Naive thymus-derived CD4-positive, alpha-beta T cell (primary cell): ENCODE data around the gene HPSE. TPM values are rescaled to one million over a fixed set of nuclear protein-coding genes. Genes with fewer than 3 reads are reported as not detected.
A peak's percentile ranks its signal among the peaks of the same experiment; 100 is the strongest.
"Not testable (repeated sequence)": the region's sequence is repeated elsewhere in the genome, so short reads cannot be mapped to it uniquely, and the experiment has no call there.

Experiments
- ATAC-seq: fragments of 150-1000 bp; cut with Tn5 transposase; 2 replicates; pipeline ENCODE4 v1.10.0; 2021; ENCODE audit warnings: mild to moderate bottlenecking, moderate library complexity
- CTCF ChIA-PET: fragments of 350-600 bp; sonication (Branson Sonifier 250); formaldehyde crosslinking; loops from one replicate; lab custom pipeline; 2021; ENCODE audit warnings: antibody characterized with exemption; lab: Charles Lee
- POLR2A ChIA-PET: fragments of 350-600 bp; sonication (Branson Sonifier 250); formaldehyde crosslinking; loops from one replicate; lab custom pipeline; 2021; ENCODE audit warnings: antibody characterized with exemption, inconsistent platforms; lab: Charles Lee
- DNase-seq, 9 donors: peaks; one replicate each; pipeline versions ENCODE4 v3.0.0 to v3.0.0-alpha.2; 2020 to 2022; ENCODE audit warnings: mixed read lengths in 1 of 9
- H3K27ac ChIP-seq: one replicate; pipeline ENCODE4 v1.7.0; 2013; ENCODE audit warnings: mild to moderate bottlenecking, low read depth, low read length, moderate library complexity
- H3K27me3 ChIP-seq, 2 donors: one replicate each; pipeline ENCODE4 v1.7.0; 2013; ENCODE audit warnings: low read length in 2 of 2, mild to moderate bottlenecking in 2 of 2, moderate library complexity in 2 of 2; ENCODE audit not compliant: control insufficient read depth in 2 of 2, insufficient read depth in 2 of 2
- H3K36me3 ChIP-seq, 3 experiments: 1 replicate in 2 of 3; 2 replicates in 1 of 3; pipeline ENCODE4 v1.7.0; 2013; ENCODE audit warnings: low read length in 3 of 3, mild to moderate bottlenecking in 3 of 3, moderate library complexity in 1 of 3; ENCODE audit not compliant: insufficient read depth in 3 of 3, control insufficient read depth in 2 of 3
- H3K4me1 ChIP-seq, 2 donors: one replicate each; pipeline ENCODE4 v1.7.0; 2013; ENCODE audit warnings: low read length in 2 of 2, mild to moderate bottlenecking in 2 of 2, moderate library complexity in 1 of 2; ENCODE audit not compliant: control insufficient read depth in 2 of 2, insufficient read depth in 2 of 2
- H3K4me3 ChIP-seq: 2 replicates; pipeline ENCODE4 v1.7.0; 2013; ENCODE audit warnings: mild to moderate bottlenecking, low read length
- H3K9me3 ChIP-seq, 3 experiments: 1 replicate in 2 of 3; 2 replicates in 1 of 3; pipeline ENCODE4 v1.7.0; 2013; ENCODE audit warnings: low read length in 3 of 3; ENCODE audit not compliant: control insufficient read depth in 2 of 3
- H3K27ac Mint-ChIP-seq, 9 donors: one replicate each; pipeline ENCODE4 v1.8.0; 2020 to 2022; ENCODE audit warnings: mixed read lengths in 9 of 9, mild to moderate bottlenecking in 8 of 9, moderate library complexity in 5 of 9, inconsistent platforms in 2 of 9
- H3K27me3 Mint-ChIP-seq, 5 donors: one replicate each; pipeline ENCODE4 v1.8.0; 2021 to 2022; ENCODE audit warnings: mixed read lengths in 5 of 5, mild to moderate bottlenecking in 1 of 5
- H3K36me3 Mint-ChIP-seq, 5 donors: one replicate each; pipeline ENCODE4 v1.8.0; 2020 to 2022; ENCODE audit warnings: mixed read lengths in 5 of 5, mild to moderate bottlenecking in 3 of 5, inconsistent platforms in 1 of 5
- H3K4me1 Mint-ChIP-seq, 7 donors: one replicate each; pipeline ENCODE4 v1.8.0; 2020 to 2022; ENCODE audit warnings: mixed read lengths in 7 of 7, mild to moderate bottlenecking in 3 of 7, inconsistent platforms in 1 of 7
- H3K4me3 Mint-ChIP-seq, 10 donors: one replicate each; pipeline ENCODE4 v1.8.0; 2020 to 2022; ENCODE audit warnings: mild to moderate bottlenecking in 10 of 10, mixed read lengths in 10 of 10, moderate library complexity in 6 of 10, inconsistent platforms in 2 of 10
- H3K9me3 Mint-ChIP-seq, 11 donors: one replicate each; pipeline ENCODE4 v1.8.0; 2020 to 2022; ENCODE audit warnings: mixed read lengths in 11 of 11, mild to moderate bottlenecking in 4 of 11, inconsistent platforms in 1 of 11, moderate library complexity in 1 of 11
- intact Hi-C, 2 donors: fragments of 100-400 bp; cut with micrococcal nuclease; formaldehyde crosslinking; loops; one replicate each; pipeline ENCODE4 v1.15.1; 2023
- polyA plus RNA-seq, 2 donors: library from polyadenylated mRNA; unstranded; fragments of 300-500 nt; fragmentation: Illumina TruSeq; gene quantifications; one replicate each; pipeline ENCODE4 v1.2.3, GENCODE V29; 2021
- total RNA-seq, 6 experiments: library from RNA in 5 of 6; stranded (reverse) in 5 of 6; gene quantifications; 1 replicate in 5 of 6; 2 replicates in 1 of 6; pipeline ENCODE4 v1.2.3 and lab custom pipeline; 2021 to 2026

HPSE gene
- total and polyA plus RNA-seq, 7 experiments from 2014 or later: 3.8 to 16.2 (median 6.3) TPM

DNA sequence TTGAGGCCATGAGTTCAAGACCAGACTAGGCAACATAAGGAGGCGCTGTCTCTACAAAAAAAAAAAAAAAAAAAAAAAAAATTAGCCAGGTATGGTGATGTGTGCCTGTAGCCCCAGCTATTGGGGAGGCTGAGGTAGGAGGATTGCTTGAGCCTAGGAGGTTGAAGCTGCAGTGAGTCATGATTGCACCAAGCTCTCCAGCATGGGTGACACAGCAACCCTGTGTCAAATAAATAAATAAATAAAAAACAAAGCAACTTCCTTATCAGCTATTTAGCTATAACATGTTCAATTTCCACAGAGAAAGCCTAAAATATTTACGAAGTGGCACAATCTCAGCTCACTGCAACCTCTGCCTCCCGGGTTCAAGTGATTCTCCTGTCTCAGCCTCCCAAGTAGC lies 60.7 kb downstream of the HPSE start:
- not testable (repeated sequence) for DNase-seq

DNA sequence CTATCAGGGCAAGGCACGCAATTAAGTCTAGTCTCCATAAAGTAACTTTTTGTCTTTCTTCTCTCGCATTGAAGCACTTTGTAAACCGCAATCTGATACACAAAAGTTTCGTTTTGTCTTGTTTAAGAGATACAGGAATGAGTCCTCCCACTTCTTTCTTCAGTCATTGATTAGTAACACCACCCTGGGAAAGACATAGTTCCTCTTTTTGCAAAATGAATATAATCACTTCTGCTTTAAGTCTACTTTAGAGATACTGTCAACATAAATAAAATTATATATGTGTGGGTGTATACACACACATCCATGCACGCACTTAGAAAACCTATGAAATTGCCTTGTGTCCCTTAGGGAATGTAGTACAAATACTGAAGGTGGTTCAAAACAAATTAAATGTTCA lies 61.7 kb downstream of the HPSE start:
- DNase-seq: no peak
- no peak overlapping the region for H3K4me3 ChIP-seq
- peaks cover 0 to 15% (median 5%) of the 10 kb centered on the region in 7 donors for H3K4me1 Mint-ChIP-seq
- H3K36me3 Mint-ChIP-seq: peaks cover 0 to 55% (median 21%) of the 10 kb centered on the region in 5 donors
- no peak overlapping the region for H3K27ac ChIP-seq
- peaks cover 0 to 6% of the 10 kb centered on the region in 2 donors for H3K4me1 ChIP-seq
- peaks cover 0 to 27% (median 0%) of the 10 kb centered on the region in 3 experiments for H3K36me3 ChIP-seq
- no peak overlapping the region for H3K27ac Mint-ChIP-seq
- POLR2A ChIA-PET: interaction anchor here (0.6 kb wide), 1 partner anchor 20 kb away, joined by 3 read pairs; no protein-coding TSS in a partner anchor
- H3K27me3 Mint-ChIP-seq: no peaks in the 10 kb centered on the region
- CTCF ChIA-PET: interaction anchor here (1.2 to 1.4 kb wide), 3 partner anchors 8 to 160 kb away, joined by 4 to 6 read pairs (median 5); no protein-coding TSS in a partner anchor
- no peaks in the 10 kb centered on the region for H3K9me3 ChIP-seq
- H3K27me3 ChIP-seq: no peaks in the 10 kb centered on the region
- H3K9me3 Mint-ChIP-seq: no peaks in the 10 kb centered on the region
- H3K4me3 Mint-ChIP-seq: no peak overlapping the region
- ATAC-seq: no peak
- intact Hi-C loops: no loop called here

More for the DNA sequence above, 60.7 kb downstream of the HPSE start:
- H3K9me3 ChIP-seq, H3K9me3 Mint-ChIP-seq, H3K27me3 ChIP-seq, H3K4me1 ChIP-seq, H3K27ac ChIP-seq, H3K27ac Mint-ChIP-seq, ATAC-seq, H3K4me3 Mint-ChIP-seq, H3K27me3 Mint-ChIP-seq, intact Hi-C loops, H3K4me3 ChIP-seq: not testable (repeated sequence)
- H3K36me3 ChIP-seq: peaks cover 0 to 26% (median 0%) of the 10 kb centered on the region in 3 experiments
- Mint-ChIP-seq H3K4me1 (peaks cover 0 to 11% (median 5%) of the 10 kb centered on the region in 7 donors), H3K36me3 (peaks cover 4 to 56% (median 25%) of the 10 kb centered on the region in 5 donors)
- ChIA-PET POLR2A (interaction anchor here (0.6 kb wide), 1 partner anchor 164 kb away, joined by 3 read pairs; no protein-coding TSS in a partner anchor), CTCF (interaction anchor here (1.2 to 1.4 kb wide), 2 partner anchors 12 to 200 kb away, joined by 3 to 5 read pairs; no protein-coding TSS in a partner anchor)

DNA sequence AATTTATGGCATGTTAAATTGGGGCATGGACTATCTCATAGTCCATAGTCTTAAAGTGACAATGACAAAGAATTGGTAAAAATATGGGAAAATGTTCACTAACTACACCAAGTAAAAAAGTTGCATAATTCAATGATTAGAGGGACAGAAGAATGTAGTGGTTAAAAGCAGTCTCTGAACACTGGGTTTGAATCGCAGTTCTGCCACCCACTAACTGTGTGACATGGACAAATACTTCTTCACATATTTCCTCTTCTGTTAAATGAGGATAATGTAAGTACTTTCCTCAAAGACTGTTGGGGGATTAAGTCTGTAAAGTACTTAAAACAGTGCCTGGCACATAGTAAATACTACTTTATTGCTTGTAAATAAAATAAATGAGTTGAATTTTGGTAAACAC lies 65.4 kb downstream of the HPSE start:
- Mint-ChIP-seq H3K27ac (no peak overlapping the region), H3K9me3 (no peaks in the 10 kb centered on the region), H3K4me3 (no peak overlapping the region), H3K27me3 (no peaks in the 10 kb centered on the region), H3K4me1 (peaks cover 0 to 13% (median 0%) of the 10 kb centered on the region in 7 donors), H3K36me3 (peaks cover 0 to 39% (median 16%) of the 10 kb centered on the region in 5 donors)
- ChIA-PET CTCF (interaction anchor here (1.0 kb wide), 1 partner anchor 9 kb away, joined by 3 read pairs; no protein-coding TSS in a partner anchor), POLR2A (no interaction called here)
- no peaks in the 10 kb centered on the region for H3K27me3 ChIP-seq
- no peak overlapping the region for H3K4me3 ChIP-seq
- intact Hi-C loops: loop anchor here in 1 of 2 donors (2.0 kb wide), 1 partner anchor 14 kb away; no protein-coding TSS in a partner anchor
- H3K27ac ChIP-seq: no peak overlapping the region
- DNase-seq (no peak), ATAC-seq (no peak)
- peaks cover 0 to 5% of the 10 kb centered on the region in 2 donors for H3K4me1 ChIP-seq
- no peaks in the 10 kb centered on the region for H3K9me3 ChIP-seq
- H3K36me3 ChIP-seq: peaks cover 0 to 27% (median 0%) of the 10 kb centered on the region in 3 experiments

DNA sequence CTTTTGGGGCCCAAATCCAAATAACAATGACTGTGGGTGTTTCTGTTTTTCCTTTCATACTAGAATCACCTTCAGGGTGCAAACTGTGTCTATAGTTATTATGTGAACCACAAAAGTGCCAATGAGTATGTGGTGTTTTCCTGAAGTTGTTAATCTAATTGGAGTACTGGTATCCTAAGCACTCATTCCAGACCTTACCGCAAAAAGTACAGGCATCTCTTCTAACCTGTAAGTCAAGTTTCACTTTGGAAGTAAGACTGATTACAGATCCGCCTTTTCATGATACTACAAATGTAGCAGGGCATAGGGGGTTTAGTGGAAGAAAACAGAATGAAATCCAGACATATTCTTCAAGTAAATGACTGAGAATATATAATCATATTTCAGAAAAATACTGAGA lies 66.2 kb downstream of the HPSE start:
- Histone ChIP-seq H3K9me3 (no peaks in the 10 kb centered on the region), H3K4me1 (peaks cover 0 to 5% of the 10 kb centered on the region in 2 donors), H3K4me3 (no peak overlapping the region), H3K36me3 (peaks cover 0 to 27% (median 0%) of the 10 kb centered on the region in 3 experiments), H3K27me3 (no peaks in the 10 kb centered on the region), H3K27ac (no peak overlapping the region)
- Mint-ChIP-seq H3K4me1 (peaks cover 0 to 13% (median 0%) of the 10 kb centered on the region in 7 donors), H3K36me3 (peaks cover 0 to 37% (median 16%) of the 10 kb centered on the region in 5 donors), H3K27me3 (no peaks in the 10 kb centered on the region), H3K9me3 (no peaks in the 10 kb centered on the region), H3K4me3 (no peak overlapping the region), H3K27ac (peak overlapping the region in 1 of 9 donors; percentile 32)
- DNase-seq (no peak), ATAC-seq (no peak)
- intact Hi-C loops: loop anchor here in 1 of 2 donors (2.0 kb wide), 1 partner anchor 14 kb away; no protein-coding TSS in a partner anchor
- ChIA-PET POLR2A (no interaction called here), CTCF (interaction anchor here (0.6 to 1.0 kb wide), 3 partner anchors 8 to 408 kb away, joined by 3 to 4 read pairs (median 4); partner anchors contain the start of gene COQ2)

DNA sequence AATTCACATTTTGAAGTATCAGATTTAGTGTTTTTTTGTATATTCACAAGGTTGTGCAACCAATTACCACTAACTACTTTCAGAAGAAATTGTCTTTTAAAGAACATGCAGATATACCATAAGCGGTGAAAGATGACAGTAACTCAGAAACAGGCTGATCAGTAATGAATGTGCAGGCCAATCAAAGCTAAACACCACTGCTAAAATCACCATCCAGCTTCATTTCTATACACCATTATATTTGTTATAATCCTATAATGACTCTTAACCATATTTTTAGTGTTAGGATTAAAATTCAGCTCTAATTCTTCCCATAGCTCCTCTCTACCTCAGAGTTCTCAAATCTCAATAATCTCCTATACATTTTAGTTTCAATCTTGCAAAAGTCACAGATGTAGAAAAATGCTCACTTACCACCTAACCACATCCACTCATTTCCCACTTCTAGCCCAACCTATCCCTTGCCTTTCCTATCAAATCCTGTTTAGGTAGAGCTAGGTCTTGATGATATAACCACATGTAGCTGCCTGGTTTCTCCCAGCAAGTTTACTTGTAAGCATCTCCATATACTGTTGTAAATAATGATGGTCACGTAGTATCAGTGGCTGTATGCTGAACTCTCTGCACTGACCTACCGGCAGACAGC lies 66.7 kb downstream of the HPSE start:
- no peaks in the 10 kb centered on the region for H3K9me3 ChIP-seq
- H3K27me3 ChIP-seq: no peaks in the 10 kb centered on the region
- H3K27ac Mint-ChIP-seq: no peak overlapping the region
- ATAC-seq (no peak), DNase-seq (no peak)
- no peaks in the 10 kb centered on the region for H3K27me3 Mint-ChIP-seq
- intact Hi-C loops: loop anchor here in 1 of 2 donors (2.0 kb wide), 1 partner anchor 15 kb away; no protein-coding TSS in a partner anchor
- CTCF ChIA-PET: interaction anchor here (0.9 to 1.1 kb wide), 2 partner anchors 16 kb away, joined by 3 to 4 read pairs; partner anchors contain the start of gene COQ2
- POLR2A ChIA-PET: interaction anchor here (1.0 kb wide), 1 partner anchor 17 kb away, joined by 4 read pairs; no protein-coding TSS in a partner anchor
- peaks cover 0 to 5% of the 10 kb centered on the region in 2 donors for H3K4me1 ChIP-seq
- H3K27ac ChIP-seq: no peak overlapping the region
- H3K9me3 Mint-ChIP-seq: no peaks in the 10 kb centered on the region
- H3K4me1 Mint-ChIP-seq: peaks cover 0 to 13% (median 0%) of the 10 kb centered on the region in 7 donors
- peaks cover 0 to 25% (median 0%) of the 10 kb centered on the region in 3 experiments for H3K36me3 ChIP-seq
- no peak overlapping the region for H3K4me3 Mint-ChIP-seq
- H3K36me3 Mint-ChIP-seq: peaks cover 2 to 31% (median 17%) of the 10 kb centered on the region in 5 donors
- H3K4me3 ChIP-seq: no peak overlapping the region

DNA sequence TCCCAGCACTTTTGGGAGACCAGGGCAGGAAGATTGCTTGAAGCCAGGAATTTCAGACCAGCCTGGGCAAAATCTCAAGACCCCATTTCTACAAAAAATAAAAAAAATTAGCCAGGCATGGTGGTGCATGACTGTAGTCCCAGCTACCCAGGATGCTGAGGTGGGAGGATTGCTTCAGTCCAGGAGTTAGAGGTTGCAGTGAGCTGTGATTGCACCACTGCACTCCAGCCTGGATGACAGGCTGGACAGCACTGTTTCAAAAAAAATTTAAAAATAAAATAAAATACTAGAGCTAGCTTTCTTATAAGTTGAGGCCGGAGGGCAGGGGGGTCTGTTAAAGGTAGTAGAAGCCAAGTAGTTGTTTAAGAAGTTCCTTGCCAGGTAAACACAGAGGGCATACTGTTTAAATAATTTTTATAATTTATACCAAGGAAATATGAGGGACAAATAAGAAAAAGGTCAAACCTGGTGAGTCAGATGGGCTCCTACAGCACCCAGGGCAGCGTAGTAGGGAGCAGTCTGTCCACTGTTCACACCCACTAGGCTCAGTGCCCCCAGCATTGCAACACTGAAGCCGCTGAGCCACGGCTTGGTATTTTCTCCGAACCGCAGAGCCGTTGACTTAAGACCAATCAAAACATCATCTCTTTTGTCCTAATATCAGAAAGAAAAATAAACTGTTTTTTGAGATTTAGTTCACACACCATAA lies 67.4 kb downstream of the HPSE start:
- Mint-ChIP-seq H3K4me3 (no peak overlapping the region), H3K9me3 (no peaks in the 10 kb centered on the region), H3K36me3 (peaks cover 5 to 25% (median 13%) of the 10 kb centered on the region in 5 donors), H3K27ac (no peak overlapping the region), H3K27me3 (no peaks in the 10 kb centered on the region), H3K4me1 (peaks cover 0 to 13% (median 0%) of the 10 kb centered on the region in 7 donors)
- POLR2A ChIA-PET: interaction anchor here (1.0 kb wide), 1 partner anchor 18 kb away, joined by 4 read pairs; no protein-coding TSS in a partner anchor
- peaks cover 0 to 5% of the 10 kb centered on the region in 2 donors for H3K4me1 ChIP-seq
- H3K36me3 ChIP-seq: peaks cover 0 to 19% (median 0%) of the 10 kb centered on the region in 3 experiments
- CTCF ChIA-PET: interaction anchor here (1.0 to 1.1 kb wide), 3 partner anchors 17 to 207 kb away, joined by 3 read pairs; no protein-coding TSS in a partner anchor
- no peaks in the 10 kb centered on the region for H3K9me3 ChIP-seq
- no peak for DNase-seq
- intact Hi-C loops: no loop called here
- peak; percentile 38 for ATAC-seq
- H3K4me3 ChIP-seq: no peak overlapping the region
- H3K27ac ChIP-seq: no peak overlapping the region
- H3K27me3 ChIP-seq: no peaks in the 10 kb centered on the region
